HG03439 (cell line): ENCODE measurements around the gene SLC25A51.

ENCODE experiments used
- ATAC-seq: cut with Tn5 transposase; IDR thresholded peaks from one replicate; pipeline ENCODE4 v1.9.1; 2021; ENCODE audit warnings: mild to moderate bottlenecking, moderate library complexity; ENCODE audit not compliant: unreplicated experiment

SLC25A51 gene, protein sequence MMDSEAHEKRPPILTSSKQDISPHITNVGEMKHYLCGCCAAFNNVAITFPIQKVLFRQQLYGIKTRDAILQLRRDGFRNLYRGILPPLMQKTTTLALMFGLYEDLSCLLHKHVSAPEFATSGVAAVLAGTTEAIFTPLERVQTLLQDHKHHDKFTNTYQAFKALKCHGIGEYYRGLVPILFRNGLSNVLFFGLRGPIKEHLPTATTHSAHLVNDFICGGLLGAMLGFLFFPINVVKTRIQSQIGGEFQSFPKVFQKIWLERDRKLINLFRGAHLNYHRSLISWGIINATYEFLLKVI

DNA sequence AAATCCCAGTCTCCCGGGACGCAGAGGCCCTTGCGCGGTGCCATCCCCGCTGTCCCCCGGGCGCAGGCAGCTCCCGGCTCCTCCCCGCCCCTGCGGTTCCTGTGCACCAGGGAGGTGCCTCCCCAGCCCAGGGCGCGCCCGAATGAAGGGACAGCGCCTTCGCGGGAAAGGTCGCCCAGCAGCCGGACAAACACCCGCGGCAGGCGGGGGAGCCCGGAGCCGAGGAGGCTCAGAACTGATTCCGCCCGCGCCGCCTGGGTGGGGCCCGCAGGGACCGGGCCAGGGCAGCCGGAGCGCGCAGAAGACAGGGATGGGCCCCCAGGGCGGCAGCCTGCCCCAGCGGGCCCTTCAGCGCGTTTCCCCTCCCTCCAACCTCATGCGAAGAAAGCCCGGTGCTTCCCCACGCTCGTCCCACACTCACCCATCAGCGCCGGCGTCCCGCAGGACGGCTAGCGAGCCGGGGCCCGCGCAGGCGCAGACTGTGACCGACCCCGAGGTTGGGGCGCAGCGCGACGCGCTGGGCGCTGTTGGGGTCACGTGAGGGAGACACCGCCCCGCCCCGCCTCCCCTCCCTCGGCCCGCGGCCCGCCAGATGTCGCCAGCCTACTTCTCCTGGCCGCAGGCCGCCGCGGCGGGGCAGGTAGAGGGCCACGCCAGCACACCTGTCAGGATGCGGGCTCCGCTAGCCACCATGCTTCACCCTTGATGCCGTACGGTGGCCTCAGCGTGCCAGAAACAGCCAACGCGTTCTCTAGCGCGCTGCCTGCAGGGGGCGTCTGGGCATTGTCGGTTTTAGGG lies at the start of gene SLC25A51:
Gene SLC25A51, minus strand, starts transcription at position 481 of the 798 bp plus-strand sequence. CDS start 15,577 bp downstream, outside the sequence.
- peak; percentile 86 for ATAC-seq

DNA sequence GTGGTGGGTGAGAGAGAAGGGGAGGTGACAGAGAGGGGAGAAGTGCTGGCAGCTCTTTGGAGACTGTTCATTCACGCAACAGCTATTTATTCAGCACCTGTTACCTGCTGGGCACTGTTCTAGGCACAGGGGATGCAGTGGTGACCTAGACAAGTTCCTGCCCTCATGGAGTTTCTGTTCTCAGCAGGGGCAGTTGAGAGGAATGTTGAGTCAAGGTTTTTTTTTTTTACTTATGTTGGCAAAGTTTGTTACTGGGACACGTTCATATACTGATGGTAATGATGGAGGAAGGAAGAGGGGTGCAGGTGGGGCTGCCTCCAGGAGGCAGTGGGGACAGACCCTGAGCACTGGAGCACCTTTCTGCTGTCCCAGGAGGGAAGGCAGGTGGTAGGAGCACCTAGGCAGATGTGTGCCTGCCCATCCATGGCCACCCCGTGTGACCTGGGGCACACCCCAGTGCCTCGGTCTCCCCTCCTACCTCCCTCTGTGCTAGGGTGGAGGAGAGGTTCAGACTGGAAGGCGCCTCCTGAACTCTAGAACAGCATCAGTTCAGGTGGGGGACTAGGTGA lies 49.4 kb upstream of the SLC25A51 start:
- no peak for ATAC-seq

DNA sequence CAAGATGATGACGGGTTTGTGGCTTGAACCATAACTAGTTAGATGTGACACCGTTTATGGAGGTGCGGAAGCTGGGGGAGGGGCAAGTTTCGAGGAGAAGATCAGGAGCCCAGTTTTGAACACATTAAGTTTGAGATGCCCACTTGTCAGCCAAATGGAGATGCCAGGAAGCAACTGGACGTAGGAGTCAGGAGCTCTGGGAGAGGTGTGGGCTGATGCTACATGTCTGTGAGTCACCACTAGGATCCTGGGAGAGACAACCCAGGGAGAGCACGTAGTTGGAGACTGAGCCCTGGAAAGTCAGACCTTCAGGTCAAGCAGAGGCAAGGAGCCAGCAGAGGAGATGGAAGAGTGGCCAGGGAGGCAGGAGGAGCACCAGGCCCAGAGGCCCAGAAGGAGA lies 48.8 kb upstream of the SLC25A51 start:
- ATAC-seq, result no peak

DNA sequence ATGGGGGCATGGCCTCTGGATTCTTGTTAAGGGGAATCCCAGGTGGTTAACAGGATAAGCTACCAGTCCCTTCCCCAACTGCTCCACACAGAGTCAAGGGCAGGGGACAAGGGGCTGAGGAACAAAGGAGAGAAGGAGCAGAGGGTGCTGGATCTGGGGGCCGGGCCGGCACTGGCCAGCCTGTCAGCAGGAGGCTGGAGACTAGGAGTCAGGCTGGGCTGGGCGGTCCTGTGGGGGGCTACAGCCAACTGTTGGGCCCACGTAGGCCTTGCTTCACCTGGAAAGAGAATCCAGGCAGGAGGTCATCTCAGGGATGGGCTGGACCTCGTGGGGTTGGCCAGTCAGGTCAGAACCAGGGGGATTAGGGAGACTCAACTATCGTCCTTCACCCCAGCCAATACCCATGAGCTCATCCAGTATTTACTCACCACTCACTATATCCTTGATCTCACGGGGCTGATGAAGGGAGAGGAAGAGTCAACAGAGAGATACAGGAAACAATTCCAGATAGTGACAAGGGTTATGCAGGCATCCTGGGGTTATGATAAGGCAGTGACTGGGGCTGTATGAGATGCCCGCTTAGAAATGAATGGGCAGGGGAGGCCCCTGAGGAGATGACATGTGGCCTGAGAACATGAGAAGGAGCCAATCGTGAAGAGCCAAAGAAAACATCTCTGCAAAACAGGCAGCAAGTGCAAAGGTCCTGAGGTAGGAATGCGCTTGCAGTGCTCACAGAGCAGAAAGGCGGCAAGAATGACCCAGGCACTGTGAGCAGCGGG lies 47.9 kb upstream of the SLC25A51 start:
- ATAC-seq, result no peak

DNA sequence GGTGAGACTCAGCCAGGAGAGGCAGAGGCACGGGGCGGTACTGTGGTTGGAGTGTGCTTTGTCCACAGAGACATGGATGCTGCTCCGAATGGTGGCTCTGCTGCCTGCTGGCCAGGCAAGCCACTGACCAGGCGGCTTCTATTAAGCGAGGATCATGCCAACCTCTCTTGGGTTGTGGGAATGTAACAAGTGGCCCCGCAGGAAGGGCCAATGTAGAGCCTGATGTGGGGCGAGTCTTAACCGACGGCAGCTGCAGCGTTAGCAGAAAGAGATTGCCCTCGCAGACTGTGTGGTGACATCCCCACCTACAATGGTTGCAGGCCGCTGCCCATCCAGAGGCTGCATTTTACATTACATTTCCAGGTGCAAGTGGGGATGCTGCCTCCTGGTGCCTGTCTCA lies 46.6 kb upstream of the SLC25A51 start:
- ATAC-seq, result no peak

DNA sequence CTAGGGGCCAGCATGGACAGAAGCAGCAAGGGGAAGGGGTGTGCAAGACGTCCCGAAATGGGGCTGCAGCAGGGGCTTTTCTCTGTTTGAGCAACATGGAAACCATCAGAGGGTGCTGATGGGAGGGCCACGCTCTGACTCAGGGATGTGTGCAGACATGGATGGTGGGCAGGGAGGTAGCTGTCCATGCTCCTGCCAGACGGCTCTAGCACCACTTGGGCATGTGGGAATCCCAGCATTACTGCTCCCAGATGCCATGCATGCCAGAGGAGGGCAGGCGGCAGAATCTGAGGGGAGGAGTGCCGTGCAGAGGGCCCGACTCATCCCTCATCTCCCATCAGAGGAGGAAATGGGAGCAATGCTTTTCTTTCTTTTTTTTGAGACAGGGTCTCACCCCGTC lies 45.6 kb upstream of the SLC25A51 start:
- no peak for ATAC-seq

DNA sequence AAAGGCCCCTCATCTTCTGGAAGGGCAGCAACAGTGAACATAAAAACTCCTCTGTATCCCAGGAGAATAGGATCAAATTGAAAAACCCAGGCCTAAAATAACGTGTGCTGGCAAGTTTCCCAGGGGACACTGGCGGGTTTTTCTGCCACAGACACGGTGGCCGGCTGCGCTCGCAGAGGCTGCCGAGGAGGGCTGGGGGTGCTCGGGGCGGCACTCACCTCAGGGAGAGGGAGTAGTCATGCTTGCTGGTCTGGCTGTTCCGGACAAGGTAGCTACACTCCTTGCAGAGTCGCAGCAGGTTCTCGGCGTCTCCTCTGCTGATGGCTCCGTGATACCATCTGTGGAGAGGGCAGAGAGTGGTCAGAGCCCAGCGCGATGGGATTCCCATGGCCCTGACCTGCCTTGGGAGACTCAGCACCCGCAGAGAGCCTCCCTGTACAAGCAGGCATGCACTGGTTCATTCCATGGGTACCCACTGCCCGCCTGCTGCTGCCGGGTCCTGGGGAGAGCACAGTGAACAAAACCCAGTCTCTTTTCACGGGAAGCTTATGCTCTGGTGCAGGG lies 44.6 kb upstream of the SLC25A51 start:
- ATAC-seq, result no peak

DNA sequence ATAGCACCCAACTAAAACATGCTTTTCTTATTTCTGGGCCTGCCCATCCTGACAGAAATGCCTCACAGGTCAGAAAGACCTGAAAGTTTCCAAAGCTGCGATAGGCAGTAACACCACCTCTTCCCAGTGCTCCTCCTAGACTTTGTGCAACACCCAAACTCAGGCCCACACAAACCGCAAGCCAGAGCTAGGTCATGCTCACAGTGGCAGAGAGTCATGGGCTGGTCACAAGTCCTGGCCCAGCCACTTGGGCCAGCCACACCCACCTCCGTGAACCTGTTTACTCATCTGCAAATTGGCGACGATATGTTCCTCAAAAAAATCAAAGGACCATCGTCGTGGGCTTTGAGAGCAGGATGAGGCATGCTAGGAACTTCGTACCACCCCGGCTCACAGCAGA lies 44.0 kb upstream of the SLC25A51 start:
- ATAC-seq, result no peak

DNA sequence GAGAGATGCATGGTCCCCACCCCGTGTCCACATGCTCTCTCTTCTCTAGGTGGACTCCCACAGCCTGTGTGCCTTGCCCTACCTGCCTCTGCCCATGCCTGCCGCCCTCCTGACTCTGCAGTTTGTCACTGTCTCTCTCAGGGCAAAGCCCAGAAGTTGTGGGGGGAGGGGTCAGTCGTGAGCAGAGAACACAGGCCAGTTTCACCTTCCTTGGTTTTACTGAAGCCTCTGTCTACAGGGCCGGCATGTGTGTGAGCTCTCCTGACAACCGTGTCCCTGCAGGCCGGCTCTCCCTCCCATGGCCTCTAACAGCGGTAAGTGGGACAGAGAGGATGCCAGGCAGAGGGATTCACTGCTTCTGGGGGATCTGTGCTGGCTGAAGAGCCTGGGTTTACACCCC lies 43.5 kb upstream of the SLC25A51 start:
- no peak for ATAC-seq

DNA sequence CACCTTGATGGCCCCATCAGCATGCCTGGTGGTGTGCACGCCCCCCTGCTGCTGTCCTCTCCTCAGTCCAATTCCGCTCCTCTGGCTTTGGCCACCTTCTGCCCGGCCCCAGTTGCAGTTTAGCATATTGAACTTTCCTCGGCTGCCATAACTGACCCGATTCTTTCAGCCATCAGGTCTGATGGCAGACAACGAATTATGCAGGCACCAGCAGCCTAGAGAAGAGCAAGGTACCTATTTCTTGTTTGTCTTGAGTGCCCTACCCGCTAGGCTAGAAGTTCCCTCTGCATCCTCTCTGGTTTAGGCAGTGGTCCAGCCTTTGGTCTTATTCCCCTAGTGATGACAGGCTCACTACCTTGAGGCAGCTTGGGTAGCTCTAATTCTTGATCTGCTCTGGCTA lies 43.0 kb upstream of the SLC25A51 start:
- ATAC-seq, result no peak

DNA sequence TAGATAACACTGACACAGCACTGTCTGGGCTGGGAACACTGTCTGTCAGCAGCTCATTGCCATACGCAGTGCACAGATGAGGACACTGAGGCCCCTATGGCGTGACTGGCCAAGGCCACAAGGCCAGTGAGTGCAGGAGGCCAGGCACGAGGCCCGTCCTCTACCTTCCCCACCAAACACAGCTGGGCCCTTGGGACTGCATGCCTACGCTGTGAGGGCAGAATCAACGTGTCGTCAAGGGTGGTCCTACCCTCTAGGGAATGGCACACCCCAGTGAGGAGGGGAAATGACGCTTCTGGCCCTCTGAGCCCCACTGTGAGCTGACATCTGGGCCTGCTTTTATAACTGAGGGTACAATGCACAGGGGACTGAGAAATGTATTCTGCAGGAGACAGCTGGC lies 42.1 kb upstream of the SLC25A51 start:
- no peak for ATAC-seq

DNA sequence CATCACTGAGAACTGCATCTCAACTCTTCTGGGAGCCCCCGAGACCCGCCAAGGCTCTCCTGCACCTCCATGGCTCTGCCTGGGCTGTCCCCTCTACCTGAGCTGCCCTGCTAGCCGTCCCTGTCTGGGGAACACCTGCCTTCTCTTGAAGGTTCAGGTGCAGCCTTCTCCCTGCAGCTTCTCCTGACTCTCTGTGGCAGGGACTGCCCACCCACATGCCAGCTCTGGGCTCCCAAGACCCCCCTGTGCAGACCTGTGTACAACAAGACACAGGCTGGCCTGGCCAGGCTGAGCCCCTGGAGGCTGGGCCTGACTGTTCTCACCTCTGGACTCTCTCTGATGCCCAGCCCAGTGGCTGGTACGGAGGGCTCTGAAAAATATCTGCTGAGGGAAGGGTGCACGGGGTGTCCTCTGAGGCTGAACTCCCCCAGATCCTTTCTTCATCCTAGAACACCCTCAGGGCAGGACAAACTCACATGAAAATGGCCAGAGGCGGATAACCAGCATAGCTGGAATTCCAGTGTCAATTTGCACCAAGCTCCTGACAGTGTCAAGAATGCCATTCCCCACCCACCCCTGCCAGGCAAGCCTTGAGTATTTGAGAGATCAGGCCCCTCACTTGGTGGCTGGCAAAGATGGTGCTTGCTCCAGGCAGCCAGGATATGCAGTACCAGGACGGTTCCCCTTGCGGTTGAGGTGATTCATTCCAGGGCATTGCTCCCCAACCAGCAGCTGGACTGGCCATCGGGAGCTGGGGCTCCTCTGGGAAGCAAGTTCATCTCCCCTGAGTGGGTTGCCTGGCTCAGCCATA lies 40.9 kb upstream of the SLC25A51 start:
- ATAC-seq, result no peak

DNA sequence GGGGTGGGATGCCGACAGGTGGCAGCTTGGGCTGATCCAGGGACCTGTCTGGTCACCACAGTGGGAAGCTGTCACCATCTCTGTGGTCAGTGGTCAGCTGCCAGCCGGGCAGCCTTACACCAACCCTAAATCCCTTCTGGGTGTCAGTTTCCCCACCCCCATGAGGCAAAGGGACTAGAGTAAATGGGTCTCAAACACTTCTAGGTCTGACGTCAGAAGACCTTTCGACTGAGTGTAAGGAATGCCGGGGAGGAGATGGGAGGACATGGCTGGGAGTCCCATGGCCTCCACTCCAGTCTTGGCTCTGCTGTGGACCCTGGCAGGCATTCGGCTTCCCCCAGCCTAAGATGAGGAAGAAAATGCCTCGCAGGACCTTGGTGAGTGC lies 40.3 kb upstream of the SLC25A51 start:
- no peak for ATAC-seq

DNA sequence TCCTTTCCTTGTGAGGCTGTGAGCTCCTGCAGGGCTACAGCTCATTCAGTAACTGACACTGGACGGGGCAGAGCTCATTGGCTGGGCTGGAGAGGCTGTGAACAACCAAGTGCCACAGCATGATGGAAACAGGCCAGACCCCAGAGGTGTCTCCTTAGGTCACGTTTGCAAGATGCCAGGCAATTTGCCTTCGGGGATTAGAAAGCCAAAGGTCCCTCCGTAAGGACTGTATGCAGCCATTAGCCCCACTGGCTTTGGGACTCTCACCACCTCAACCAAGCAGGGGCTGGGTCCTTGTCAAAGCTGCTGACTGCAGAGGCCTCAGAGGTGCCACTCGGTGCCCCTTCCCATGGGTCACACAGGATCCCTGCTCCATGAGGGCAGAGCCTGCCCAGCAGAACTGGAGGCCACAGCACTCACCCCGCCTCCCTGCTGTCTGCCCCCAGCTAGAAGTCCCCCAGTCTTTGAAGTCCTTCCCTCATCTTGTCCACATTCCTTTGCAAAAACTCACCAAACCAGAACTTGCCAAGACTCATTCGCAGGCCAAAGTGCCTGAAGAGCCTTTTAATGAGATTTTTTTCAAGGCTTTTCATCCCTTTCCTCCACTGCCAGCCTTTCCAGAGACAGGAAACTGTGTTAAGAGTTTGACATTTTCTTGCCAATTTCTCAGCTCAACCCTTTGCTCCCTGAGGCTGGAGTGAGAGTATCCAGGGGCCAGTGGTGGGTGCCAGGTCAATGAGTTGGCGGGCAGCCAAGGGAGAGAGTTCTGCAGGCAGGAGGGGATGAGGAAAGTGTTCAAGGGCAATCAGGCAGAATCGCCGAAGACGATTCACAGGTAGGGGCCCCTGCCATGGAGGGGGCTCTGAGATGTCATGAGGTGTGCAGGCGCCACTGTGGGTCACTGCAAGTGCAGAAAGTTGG lies 39.7 kb upstream of the SLC25A51 start:
- ATAC-seq, result no peak

DNA sequence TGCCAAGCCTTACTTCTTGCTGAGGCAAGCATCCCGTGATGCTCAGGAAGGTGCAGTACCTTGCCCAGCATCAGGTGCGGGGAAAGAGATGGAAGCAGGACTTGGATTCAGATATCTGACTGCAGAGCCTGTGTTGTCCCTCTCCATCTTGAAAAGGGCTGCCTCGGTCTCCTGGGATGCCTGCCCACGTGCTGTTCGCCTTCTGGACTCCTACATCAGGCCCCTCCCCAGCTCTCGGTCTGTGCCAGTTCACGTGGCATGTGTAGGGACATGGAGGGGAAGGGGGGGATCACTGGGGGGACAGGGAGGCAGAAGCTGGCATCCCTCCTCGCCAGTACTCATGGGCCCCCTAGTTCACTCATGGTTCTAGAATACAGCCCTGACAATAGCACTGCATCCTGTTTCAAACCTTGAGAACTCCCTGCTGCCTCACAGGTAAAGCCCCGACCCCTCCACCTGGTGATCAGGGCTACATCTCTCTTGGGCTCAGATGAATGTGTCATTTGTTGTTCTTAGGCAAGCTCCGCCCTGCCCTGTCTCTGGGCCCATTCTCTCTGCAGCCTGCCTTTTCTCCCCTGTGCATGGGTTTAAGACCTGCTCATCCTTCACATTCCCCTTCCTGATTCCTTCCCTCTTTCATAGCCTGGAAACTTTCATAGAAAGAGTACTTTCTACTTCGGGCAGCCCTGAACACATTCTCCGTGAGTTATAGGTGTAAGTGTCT lies 38.9 kb upstream of the SLC25A51 start:
- ATAC-seq, result no peak

DNA sequence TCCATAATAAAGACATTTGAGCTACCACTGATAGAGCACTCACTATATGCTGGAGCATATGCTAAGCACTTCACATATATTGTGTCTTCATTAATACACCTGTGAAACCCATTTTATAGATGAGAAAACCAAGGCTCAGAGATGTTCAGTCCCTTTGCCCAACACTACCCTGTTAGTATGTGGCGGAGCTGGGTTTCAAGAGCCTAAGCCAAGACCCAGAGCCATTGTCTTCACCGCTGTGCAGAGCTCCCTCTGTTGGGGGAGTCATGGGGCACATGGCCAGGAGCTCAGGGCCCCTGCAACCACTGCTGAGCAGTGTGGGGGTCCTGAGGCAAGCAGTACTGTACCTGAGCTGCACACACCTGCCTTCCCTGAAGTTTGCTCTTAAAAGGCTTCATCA lies 37.3 kb upstream of the SLC25A51 start:
- no peak for ATAC-seq

DNA sequence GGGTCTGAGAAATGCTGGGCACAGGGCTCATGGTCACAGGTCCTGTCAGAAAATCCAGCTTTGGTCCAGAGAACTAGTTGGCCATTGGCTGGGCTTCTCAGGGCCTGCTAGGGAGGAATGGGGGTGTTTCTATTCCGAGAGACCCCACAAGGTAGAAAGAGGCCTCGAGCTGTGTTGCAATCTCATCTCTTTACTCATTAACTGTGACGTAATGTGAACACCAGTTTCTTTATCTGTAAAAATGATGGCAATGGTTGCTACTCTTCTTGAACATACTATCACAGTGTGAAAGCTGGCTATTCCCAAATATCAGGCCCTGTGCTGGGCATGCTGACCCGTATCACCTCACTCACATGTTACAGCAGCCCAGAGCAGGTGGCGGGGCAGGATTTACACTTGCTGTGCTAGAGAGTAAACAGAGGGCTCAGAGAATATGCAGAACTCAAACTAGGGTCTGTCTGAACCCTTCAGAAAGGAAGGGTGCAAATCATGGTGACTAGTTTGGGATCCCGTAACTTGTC lies 35.7 kb upstream of the SLC25A51 start:
- no peak for ATAC-seq
